Measurements from ENCODE around the gene RBM6.
A peak's percentile ranks its signal among the peaks of the same experiment; 100 is the strongest.
"Not testable (repeated sequence)": the region's sequence is repeated elsewhere in the genome, so short reads cannot be mapped to it uniquely, and the experiment has no call there.

RBM6 gene

GRCh38 chr3:50084951-50085350, 145.0 kb downstream of the RBM6 start:
- DNase-seq (ENCODE audit: low read depth in 2 of 3, low spot score in 1 of 3), result not testable (repeated sequence)

GRCh38 chr3:50088725-50089608, 149.0 kb downstream of the RBM6 start, which contains the start of gene RBM5:
RBM5 (plus strand) TSS chr3:50088919; CDS start chr3:50090435, 1,516 bp downstream.
- DNase-seq (ENCODE audit: low read depth in 2 of 3, low spot score in 1 of 3), result peak; percentile 88 to 91 (median 89)

- no peak for DNase-seq (ENCODE audit: low read depth in 2 of 3, low spot score in 1 of 3)
Measured at GRCh38 chr3:50089609-50089945, 149.6 kb downstream of the RBM6 start.

- DNase-seq (ENCODE audit: low read depth in 2 of 3, low spot score in 1 of 3), result no peak
Measured at GRCh38 chr3:50090984-50091383, 151.0 kb downstream of the RBM6 start.

GRCh38 chr3:50095352-50095998, 155.5 kb downstream of the RBM6 start:
- DNase-seq (ENCODE audit: low read depth in 2 of 3, low spot score in 1 of 3), result no peak

- no peak for DNase-seq (ENCODE audit: low read depth in 2 of 3, low spot score in 1 of 3)
Measured at GRCh38 chr3:50100386-50100785, 160.4 kb downstream of the RBM6 start.

GRCh38 chr3:50100956-50101845, 161.3 kb downstream of the RBM6 start:
- DNase-seq (ENCODE audit: low read depth in 2 of 3, low spot score in 1 of 3), result no peak

- no peak for DNase-seq (ENCODE audit: low read depth in 2 of 3, low spot score in 1 of 3)
Measured at GRCh38 chr3:50102558-50102957, 162.6 kb downstream of the RBM6 start.

GRCh38 chr3:50111757-50112156, 171.8 kb downstream of the RBM6 start:
- no peak for DNase-seq (ENCODE audit: low read depth in 2 of 3, low spot score in 1 of 3)

GRCh38 chr3:50112462-50112861, 172.5 kb downstream of the RBM6 start:
- no peak for DNase-seq (ENCODE audit: low read depth in 2 of 3, low spot score in 1 of 3)

- no peak for DNase-seq (ENCODE audit: low read depth in 2 of 3, low spot score in 1 of 3)
Measured at GRCh38 chr3:50117120-50117519, 177.2 kb downstream of the RBM6 start.

GRCh38 chr3:50118237-50118636, 178.3 kb downstream of the RBM6 start:
- no peak for DNase-seq (ENCODE audit: low read depth in 2 of 3, low spot score in 1 of 3)

- DNase-seq (ENCODE audit: low read depth in 2 of 3, low spot score in 1 of 3), result no peak
Measured at GRCh38 chr3:50119786-50120185, 179.8 kb downstream of the RBM6 start.

GRCh38 chr3:50120364-50121071, 180.6 kb downstream of the RBM6 start:
- no peak for DNase-seq (ENCODE audit: low read depth in 2 of 3, low spot score in 1 of 3)

- peak; percentile 44 to 62 (median 59) for DNase-seq (ENCODE audit: low read depth in 2 of 3, low spot score in 1 of 3)
Measured at GRCh38 chr3:50121072-50122032, 181.4 kb downstream of the RBM6 start.

GRCh38 chr3:50122071-50122470, 182.1 kb downstream of the RBM6 start:
- DNase-seq (ENCODE audit: low read depth in 2 of 3, low spot score in 1 of 3), result no peak

GRCh38 chr3:50122661-50123391, 182.9 kb downstream of the RBM6 start:
- DNase-seq (ENCODE audit: low read depth in 2 of 3, low spot score in 1 of 3), result no peak

- no peak for DNase-seq (ENCODE audit: low read depth in 2 of 3, low spot score in 1 of 3)
Measured at GRCh38 chr3:50123394-50124051, 183.6 kb downstream of the RBM6 start.
